HFFc6 (cell line): ENCODE measurements around the gene FAT1. TPM values are rescaled to one million over a fixed set of nuclear protein-coding genes. Genes with fewer than 3 reads are reported as not detected.

Source experiments
- DNase-seq: peaks from one replicate; pipeline ENCODE4 v3.0.0-alpha.2; 2018
- H3K27ac Mint-ChIP-seq: 2 replicates; pipeline ENCODE4 v1.8.0; 2020; ENCODE audit warnings: mild to moderate bottlenecking, mixed read lengths
- H3K27me3 Mint-ChIP-seq: 2 replicates; pipeline ENCODE4 v1.8.0; 2021; ENCODE audit warnings: mild to moderate bottlenecking, moderate library complexity, mixed read lengths; ENCODE audit not compliant: insufficient read depth
- H3K36me3 Mint-ChIP-seq: 2 replicates; pipeline ENCODE4 v1.8.0; 2021; ENCODE audit warnings: low read depth, mixed read lengths
- H3K4me1 Mint-ChIP-seq: 2 replicates; pipeline ENCODE4 v1.8.0; 2020; ENCODE audit warnings: low read depth, mixed read lengths
- H3K4me3 Mint-ChIP-seq: 2 replicates; pipeline ENCODE4 v1.8.0; 2020; ENCODE audit warnings: mild to moderate bottlenecking, moderate library complexity, mixed read lengths
- H3K9me3 Mint-ChIP-seq: 2 replicates; pipeline ENCODE4 v1.8.0; 2020; ENCODE audit warnings: mild to moderate bottlenecking, mixed read lengths
- total RNA-seq, 6 experiments: library from RNA; stranded (reverse); fragmentation: NEBNext Ultra II Directional; extraction: Animal tissue kit (Norgen Biotek cat#: 25700); gene quantifications; 2 replicates in 1 of 6; 3 replicates in 5 of 6; pipeline ENCODE4 v1.2.3, GENCODE V29; 2021
- TF ChIP-seq, protein P1 (sequence below): fragments of 200-600 bp; sonication (generic); IDR thresholded peaks from 2 replicates; pipeline ENCODE4 v1.5.0; 2021; ENCODE audit warnings: antibody characterized with exemption, mild to moderate bottlenecking

The FAT1 gene
- total RNA-seq, 6 experiments from 2014 or later, result 238 to 483 (median 287) TPM

DNA sequence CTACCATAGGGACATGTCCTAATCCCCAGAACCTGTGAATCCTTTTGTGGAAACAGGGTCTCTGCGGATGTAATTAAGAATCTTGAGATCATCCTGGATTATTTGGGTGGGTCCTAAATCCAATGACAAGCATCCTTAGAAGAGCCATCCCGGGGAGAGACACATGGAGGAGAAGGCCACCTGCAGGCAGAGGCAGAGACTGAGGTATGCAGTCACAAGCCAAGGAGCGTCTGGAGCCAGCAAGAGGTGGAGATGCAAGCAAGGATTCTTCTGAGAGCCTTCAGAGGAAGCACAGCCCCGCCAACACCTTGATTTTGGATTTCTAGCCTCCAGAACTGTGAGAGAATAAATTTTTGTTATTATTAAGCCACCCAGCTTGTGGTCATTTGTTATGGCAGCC, 13.8 kb upstream of the FAT1 start:
- peaks cover 21% of the 10 kb centered on the region for H3K4me1 Mint-ChIP-seq
- H3K36me3 Mint-ChIP-seq, result peaks cover 4% of the 10 kb centered on the region; the same call in 1 of the 2 replicates
- no peak overlapping the region for H3K27ac Mint-ChIP-seq
- DNase-seq, result no peak
- H3K27me3 Mint-ChIP-seq, result no peaks in the 10 kb centered on the region; the same call in none of the 2 replicates
- H3K9me3 Mint-ChIP-seq, result no peaks in the 10 kb centered on the region
- TF ChIP-seq, protein P1, sequence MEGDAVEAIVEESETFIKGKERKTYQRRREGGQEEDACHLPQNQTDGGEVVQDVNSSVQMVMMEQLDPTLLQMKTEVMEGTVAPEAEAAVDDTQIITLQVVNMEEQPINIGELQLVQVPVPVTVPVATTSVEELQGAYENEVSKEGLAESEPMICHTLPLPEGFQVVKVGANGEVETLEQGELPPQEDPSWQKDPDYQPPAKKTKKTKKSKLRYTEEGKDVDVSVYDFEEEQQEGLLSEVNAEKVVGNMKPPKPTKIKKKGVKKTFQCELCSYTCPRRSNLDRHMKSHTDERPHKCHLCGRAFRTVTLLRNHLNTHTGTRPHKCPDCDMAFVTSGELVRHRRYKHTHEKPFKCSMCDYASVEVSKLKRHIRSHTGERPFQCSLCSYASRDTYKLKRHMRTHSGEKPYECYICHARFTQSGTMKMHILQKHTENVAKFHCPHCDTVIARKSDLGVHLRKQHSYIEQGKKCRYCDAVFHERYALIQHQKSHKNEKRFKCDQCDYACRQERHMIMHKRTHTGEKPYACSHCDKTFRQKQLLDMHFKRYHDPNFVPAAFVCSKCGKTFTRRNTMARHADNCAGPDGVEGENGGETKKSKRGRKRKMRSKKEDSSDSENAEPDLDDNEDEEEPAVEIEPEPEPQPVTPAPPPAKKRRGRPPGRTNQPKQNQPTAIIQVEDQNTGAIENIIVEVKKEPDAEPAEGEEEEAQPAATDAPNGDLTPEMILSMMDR, result no peak
- no peak overlapping the region for H3K4me3 Mint-ChIP-seq

DNA sequence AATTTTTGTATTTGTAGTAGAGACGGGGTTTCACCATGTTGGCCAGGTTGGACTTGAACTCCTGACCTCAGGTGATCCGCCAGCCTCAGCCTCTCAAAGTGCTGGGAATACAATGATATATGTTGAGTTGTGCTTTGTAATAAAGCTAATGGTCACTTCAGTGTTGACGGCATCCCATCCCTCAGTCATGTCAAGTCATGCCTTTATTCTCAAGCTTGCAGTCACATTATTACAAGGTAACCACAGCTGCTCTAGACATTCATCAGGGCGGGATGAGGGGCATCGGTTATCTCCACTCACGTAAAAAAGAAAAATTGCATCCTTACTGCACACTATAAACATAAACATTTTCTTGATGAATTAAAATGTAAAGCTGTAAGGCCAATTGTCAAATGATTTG, 12.8 kb upstream of the FAT1 start:
- Mint-ChIP-seq H3K36me3 (peaks cover 4% of the 10 kb centered on the region; the same call in 1 of the 2 replicates), H3K27ac (no peak overlapping the region), H3K27me3 (no peaks in the 10 kb centered on the region; the same call in none of the 2 replicates), H3K9me3 (no peaks in the 10 kb centered on the region), H3K4me1 (peaks cover 25% of the 10 kb centered on the region), H3K4me3 (no peak overlapping the region)
- DNase-seq, result no peak
- TF ChIP-seq, protein P1, result no peak

DNA sequence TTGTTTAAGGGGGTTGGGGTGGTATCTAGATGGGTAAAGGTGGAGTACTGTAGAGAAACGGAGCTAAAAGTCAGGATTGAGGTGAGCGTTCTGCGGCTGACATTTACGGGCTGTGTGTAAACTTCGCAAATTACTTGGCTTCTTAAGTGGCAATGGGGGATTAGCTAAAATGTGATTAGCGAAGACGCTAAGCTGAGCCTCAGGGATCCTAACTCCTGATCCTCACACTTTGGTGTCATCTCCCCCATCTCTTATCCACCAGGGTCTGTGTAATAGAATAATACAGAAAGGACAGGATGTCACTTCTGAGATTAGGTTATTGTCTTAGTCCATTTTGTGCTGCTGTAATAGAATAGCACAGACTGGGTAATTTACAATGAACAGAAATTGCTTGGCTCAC, 10.6 kb upstream of the FAT1 start:
- Mint-ChIP-seq H3K36me3 (peaks cover 4% of the 10 kb centered on the region; the same call in 1 of the 2 replicates), H3K4me1 (peaks cover 24% of the 10 kb centered on the region), H3K9me3 (no peaks in the 10 kb centered on the region), H3K27ac (no peak overlapping the region), H3K27me3 (no peaks in the 10 kb centered on the region; the same call in none of the 2 replicates), H3K4me3 (no peak overlapping the region)
- no peak for DNase-seq
- TF ChIP-seq, protein P1, result no peak

DNA sequence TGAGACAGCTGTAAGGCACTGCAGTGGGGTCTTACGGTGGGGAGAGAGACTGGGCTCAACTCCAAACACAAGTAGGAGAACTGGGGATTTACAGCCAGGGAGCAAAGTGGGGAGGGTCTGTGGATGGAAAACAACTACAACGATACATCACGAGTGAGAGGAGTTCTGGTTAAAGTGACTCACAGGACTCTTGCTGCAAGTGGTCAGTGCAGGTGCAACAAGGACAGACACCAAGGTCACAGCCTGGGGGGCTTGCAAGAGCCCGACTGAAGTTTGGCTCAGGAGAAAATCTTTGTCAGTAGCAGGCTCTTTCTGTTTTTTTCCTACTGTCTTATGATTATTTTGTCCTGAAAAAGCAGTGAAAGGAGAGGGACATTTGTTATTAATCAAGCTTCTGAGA, 10.1 kb upstream of the FAT1 start:
- no peaks in the 10 kb centered on the region for H3K9me3 Mint-ChIP-seq
- peaks cover 28% of the 10 kb centered on the region for H3K4me1 Mint-ChIP-seq
- H3K36me3 Mint-ChIP-seq, result peaks cover 4% of the 10 kb centered on the region; the same call in 1 of the 2 replicates
- H3K27ac Mint-ChIP-seq, result no peak overlapping the region
- no peak overlapping the region for H3K4me3 Mint-ChIP-seq
- DNase-seq, result no peak
- TF ChIP-seq, protein P1, result no peak
- no peaks in the 10 kb centered on the region; the same call in none of the 2 replicates for H3K27me3 Mint-ChIP-seq

DNA sequence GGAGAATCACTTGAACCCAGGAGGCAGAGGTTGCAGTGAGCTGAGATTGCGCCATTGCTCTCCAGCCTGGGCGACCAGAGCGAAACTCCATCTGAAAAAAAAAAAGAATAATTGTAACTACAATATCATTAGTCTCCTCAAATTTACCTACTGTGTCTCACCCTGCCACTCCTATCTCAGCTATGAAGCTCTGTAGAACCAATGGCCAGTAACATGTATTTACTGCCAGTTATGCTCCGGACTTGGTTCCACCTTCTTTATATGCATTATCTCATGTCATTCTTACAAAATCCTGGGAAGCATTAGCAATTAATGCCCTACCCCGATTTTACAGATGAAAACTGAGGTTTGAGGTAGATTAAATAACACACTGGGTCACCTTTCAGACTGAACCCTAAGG, 7.0 kb upstream of the FAT1 start:
- Mint-ChIP-seq H3K4me3 (no peak overlapping the region), H3K27ac (no peak overlapping the region), H3K4me1 (peaks cover 36% of the 10 kb centered on the region), H3K27me3 (peaks cover 3% of the 10 kb centered on the region), H3K36me3 (peaks cover 6% of the 10 kb centered on the region; the same call in 1 of the 2 replicates), H3K9me3 (no peaks in the 10 kb centered on the region)
- TF ChIP-seq, protein P1, result no peak
- DNase-seq, result no peak

DNA sequence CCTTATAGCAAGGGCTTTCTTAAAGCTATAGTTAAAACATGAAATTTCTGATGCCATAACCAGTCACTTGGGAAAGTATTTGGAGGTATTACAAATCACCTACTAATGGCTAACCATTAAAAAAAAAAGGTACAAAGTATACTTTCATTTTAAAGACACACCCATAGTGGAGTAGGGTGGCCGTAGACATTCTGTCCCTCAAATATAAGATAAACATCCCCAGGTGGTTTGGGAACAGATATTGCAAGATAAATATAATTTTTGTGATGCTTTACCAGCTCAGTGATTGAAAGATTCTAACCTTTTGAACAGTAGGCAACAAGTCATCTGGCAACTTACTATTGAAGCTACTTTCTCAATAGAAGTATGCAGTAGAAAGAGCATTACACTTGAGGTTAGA, 6.2 kb upstream of the FAT1 start:
- Mint-ChIP-seq H3K4me3 (no peak overlapping the region), H3K36me3 (peaks cover 12% of the 10 kb centered on the region), H3K27ac (no peak overlapping the region), H3K27me3 (peaks cover 7% of the 10 kb centered on the region), H3K4me1 (peaks cover 32% of the 10 kb centered on the region), H3K9me3 (no peaks in the 10 kb centered on the region)
- TF ChIP-seq, protein P1, result no peak
- DNase-seq, result no peak
